Glomerular visceral epithelial cell (primary cell): ENCODE data around the gene NOL4L.

Experiments used
- DNase-seq: peaks from one replicate; pipeline ENCODE4 v3.0.0-alpha.2; 2016; ENCODE audit errors: extremely low spot score

NOL4L gene

GRCh38 chr20:32560989-32561830 is 23.9 kb downstream of the NOL4L start:
- DNase-seq, result no peak

- no peak for DNase-seq
These were observed 24.6 kb downstream of the NOL4L start for GRCh38 chr20:32560482-32560988.

- DNase-seq, result no peak
These were observed 25.3 kb downstream of the NOL4L start for GRCh38 chr20:32559753-32560380.

GRCh38 chr20:32559205-32559752 is 25.9 kb downstream of the NOL4L start:
- no peak for DNase-seq

GRCh38 chr20:32558526-32558925 is 26.6 kb downstream of the NOL4L start:
- no peak for DNase-seq

GRCh38 chr20:32557319-32557718 is 27.8 kb downstream of the NOL4L start:
- no peak for DNase-seq

GRCh38 chr20:32556312-32557184 is 28.6 kb downstream of the NOL4L start:
- no peak for DNase-seq

GRCh38 chr20:32555584-32555983 is 29.5 kb downstream of the NOL4L start:
- no peak for DNase-seq

GRCh38 chr20:32554965-32555289 is 30.2 kb downstream of the NOL4L start:
- DNase-seq, result no peak

GRCh38 chr20:32553618-32554017 is 31.5 kb downstream of the NOL4L start:
- no peak for DNase-seq

GRCh38 chr20:32551693-32552092 is 33.4 kb downstream of the NOL4L start:
- DNase-seq, result no peak

GRCh38 chr20:32549842-32550241 is 35.3 kb downstream of the NOL4L start:
- DNase-seq, result no peak

- no peak for DNase-seq
These were observed 37.4 kb downstream of the NOL4L start for GRCh38 chr20:32547753-32548034.

GRCh38 chr20:32546918-32547752 is 38.0 kb downstream of the NOL4L start:
- no peak for DNase-seq

GRCh38 chr20:32544893-32545840 is 40.0 kb downstream of the NOL4L start:
- DNase-seq, result no peak

- DNase-seq, result no peak
These were observed 40.8 kb downstream of the NOL4L start for GRCh38 chr20:32544260-32544722.

GRCh38 chr20:32543570-32544259 is 41.4 kb downstream of the NOL4L start:
- no peak for DNase-seq

- no peak for DNase-seq
These were observed 42.9 kb downstream of the NOL4L start for GRCh38 chr20:32542259-32542615.
